SK-N-SH (cell line): ENCODE results near the gene ACAP1. TPM values are rescaled to one million over a fixed set of nuclear protein-coding genes. Genes with fewer than 3 reads are reported as not detected.

Experiments
- CTCF ChIA-PET: fragments of 300-600, 350-600 bp; formaldehyde crosslinking; extraction: SDS; loops from one replicate; lab custom pipeline; 2021; lab: Yijun Ruan, JAX
- POLR2A ChIA-PET: fragments of 350-600 bp; sonication (Branson Sonifier 250); formaldehyde crosslinking; extraction: SDS; loops from one replicate; lab custom pipeline; 2020; ENCODE audit warnings: antibody characterized with exemption, inconsistent platforms; lab: Yijun Ruan, JAX
- DNase-seq: peaks from one replicate; pipeline ENCODE4 v3.0.0; 2012
- H2AFZ ChIP-seq: fragments of 200-600 bp; sonication (generic); 2 replicates; pipeline ENCODE4 v1.8.1; 2016; ENCODE audit warnings: antibody characterized with exemption, mild to moderate bottlenecking, low read depth
- H3F3A ChIP-seq: fragments of 200-600 bp; sonication (generic); replicated peaks from 2 replicates; pipeline ENCODE3; 2016; ENCODE audit warnings: antibody characterized with exemption, mild to moderate bottlenecking; ENCODE audit not compliant: insufficient read depth
- H3K27ac ChIP-seq, 2 experiments: fragments of 200-500 bp in 1 of 2; fragments of 200-600 bp in 1 of 2; sonication (Bioruptor generic) in 1 of 2; sonication (generic), shearing (Covaris generic) in 1 of 2; 2 replicates each; pipeline versions ENCODE4 v1.5.1 to v1.6.1; 2014 to 2016; ENCODE audit warnings: low read depth in 2 of 2, inconsistent platforms in 1 of 2, low read length in 1 of 2, mild to moderate bottlenecking in 1 of 2, mixed read lengths in 1 of 2
- H3K27me3 ChIP-seq: fragments of 200-600 bp; sonication (generic), shearing (Covaris generic); 2 replicates; pipeline ENCODE4 v1.6.1; 2016; ENCODE audit warnings: mixed run types; ENCODE audit not compliant: insufficient read depth
- H3K36me3 ChIP-seq, 2 experiments: fragments of 200-500 bp in 1 of 2; fragments of 200-600 bp in 1 of 2; sonication (Bioruptor generic) in 1 of 2; sonication (generic) in 1 of 2; replicated peaks in 1 of 2; 2 replicates each; pipeline versions ENCODE3 to v1.5.1; 2014 to 2016; ENCODE audit warnings: low read length in 1 of 2, mild to moderate bottlenecking in 1 of 2; ENCODE audit not compliant: insufficient read depth in 2 of 2, control insufficient read depth in 1 of 2
- H3K4me1 ChIP-seq, 2 experiments: fragments of 200-500 bp in 1 of 2; fragments of 200-600 bp in 1 of 2; sonication (Bioruptor generic) in 1 of 2; sonication (generic), shearing (Covaris generic) in 1 of 2; 2 replicates each; pipeline versions ENCODE4 v1.5.1 to v1.6.1; 2014 to 2016; ENCODE audit warnings: low read depth in 1 of 2, low read length in 1 of 2, mixed run types in 1 of 2; ENCODE audit not compliant: insufficient read depth in 2 of 2, control insufficient read depth in 1 of 2
- H3K4me2 ChIP-seq: fragments of 200-600 bp; sonication (generic), shearing (Covaris generic); 2 replicates; pipeline ENCODE4 v1.6.1; 2017; ENCODE audit warnings: mixed run types
- H3K4me3 ChIP-seq, 2 experiments: fragments of 200-500 bp in 1 of 2; fragments of 200-600 bp in 1 of 2; sonication (Bioruptor generic) in 1 of 2; sonication (generic), shearing (Covaris generic) in 1 of 2; 2 replicates each; pipeline versions ENCODE4 v1.5.1 to v1.8.1; 2014 to 2016; ENCODE audit warnings: low read depth in 2 of 2, inconsistent platforms in 1 of 2, low read length in 1 of 2, mild to moderate bottlenecking in 1 of 2, mixed read lengths in 1 of 2, moderate library complexity in 1 of 2
- H3K79me2 ChIP-seq: fragments of 200-600 bp; sonication (generic); 2 replicates; pipeline ENCODE4 v1.8.1; 2017; ENCODE audit warnings: mild to moderate bottlenecking; ENCODE audit not compliant: insufficient read depth
- H3K9ac ChIP-seq: fragments of 200-600 bp; sonication (generic); 2 replicates; pipeline ENCODE4 v1.6.1; 2017; ENCODE audit warnings: mixed run types
- H3K9me2 ChIP-seq: fragments of 200-600 bp; sonication (generic); 2 replicates; pipeline ENCODE4 v1.6.1; 2017; ENCODE audit warnings: mixed run types
- H3K9me3 ChIP-seq: fragments of 200-600 bp; sonication (generic); 2 replicates; pipeline ENCODE4 v1.6.1; 2017; ENCODE audit warnings: mixed run types, mild to moderate bottlenecking, moderate library complexity
- H4K20me1 ChIP-seq: fragments of 200-600 bp; sonication (generic); 2 replicates; pipeline ENCODE4 v1.6.1; 2017; ENCODE audit warnings: mild to moderate bottlenecking, mixed run types; ENCODE audit not compliant: insufficient read depth
- CHD2 ChIP-seq: fragments of 150-350 bp; IDR thresholded peaks from 2 replicates; pipeline ENCODE4 v1.6.1; 2018; ENCODE audit warnings: low read length; ENCODE audit not compliant: partially characterized antibody
- ELF1 ChIP-seq: IDR thresholded peaks from 2 replicates; pipeline ENCODE4 v1.4.0; 2012
- EZH2phosphoT487 ChIP-seq: fragments of 200-600 bp; sonication (generic); IDR thresholded peaks from 2 replicates; pipeline ENCODE4 v1.6.1; 2017; ENCODE audit warnings: low read depth, mixed run types, mild to moderate bottlenecking, antibody characterized with exemption, moderate library complexity, borderline replicate concordance
- GABPA ChIP-seq: IDR thresholded peaks from 2 replicates; pipeline ENCODE4 v1.4.0; 2012; ENCODE audit warnings: low read depth, mild to moderate bottlenecking
- GATA2 ChIP-seq: sonication (generic); formaldehyde crosslinking; IDR thresholded peaks from 2 replicates; pipeline ENCODE4 v1.5.0; 2020; ENCODE audit warnings: mild to moderate bottlenecking, missing genetic modification reagents
- IRF3 ChIP-seq: fragments of 150-350 bp; IDR thresholded peaks from 2 replicates; pipeline ENCODE4 v1.6.1; 2016; ENCODE audit warnings: mild to moderate bottlenecking, low read depth, low read length
- MAX ChIP-seq: IDR thresholded peaks from 2 replicates; pipeline ENCODE4 v1.4.0; 2012; ENCODE audit warnings: low read depth
- NRF1 ChIP-seq: IDR thresholded peaks from 2 replicates; pipeline ENCODE4 v1.6.1; 2012; ENCODE audit warnings: low read depth, mild to moderate bottlenecking, low read length
- POLR2AphosphoS5 ChIP-seq: IDR thresholded peaks from 2 replicates; pipeline ENCODE4 v1.6.1; 2012; ENCODE audit warnings: low read depth, low read length
- SMC3 ChIP-seq: IDR thresholded peaks from 2 replicates; pipeline ENCODE4 v1.6.1; 2012; ENCODE audit warnings: low read depth, low read length, improper control_type of control experiment
- TCF12 ChIP-seq: IDR thresholded peaks from 2 replicates; pipeline ENCODE4 v1.4.0; 2012
- USF2 ChIP-seq: fragments of 150-350 bp; IDR thresholded peaks from 2 replicates; pipeline ENCODE4 v1.6.1; 2017; ENCODE audit warnings: antibody characterized with exemption, low read length, low read depth, borderline replicate concordance
- WGBS: methylation state at CpG from one replicate; pipeline ENCODE4 v1.1.6; 2017; ENCODE audit warnings: low lambda C conversion rate; 5-methylcytosine and 5-hydroxymethylcytosine counted together
- polyA plus RNA-seq, 3 experiments: library from polyadenylated mRNA; depleted of rRNA; stranded (reverse); fragments of >200 nt; gene quantifications; 2 replicates each; pipeline ENCODE4 v1.2.3, GENCODE V29; 2012
- TF ChIP-seq, protein P1 (sequence below): IDR thresholded peaks from 2 replicates; pipeline ENCODE4 v1.6.1; 2012; ENCODE audit warnings: mild to moderate bottlenecking, low read depth, low read length, moderate library complexity

The ACAP1 gene
- polyA plus RNA-seq, 1 of the 3 experiments (the other 2 are of a cell fraction), result 0.71 TPM

DNA sequence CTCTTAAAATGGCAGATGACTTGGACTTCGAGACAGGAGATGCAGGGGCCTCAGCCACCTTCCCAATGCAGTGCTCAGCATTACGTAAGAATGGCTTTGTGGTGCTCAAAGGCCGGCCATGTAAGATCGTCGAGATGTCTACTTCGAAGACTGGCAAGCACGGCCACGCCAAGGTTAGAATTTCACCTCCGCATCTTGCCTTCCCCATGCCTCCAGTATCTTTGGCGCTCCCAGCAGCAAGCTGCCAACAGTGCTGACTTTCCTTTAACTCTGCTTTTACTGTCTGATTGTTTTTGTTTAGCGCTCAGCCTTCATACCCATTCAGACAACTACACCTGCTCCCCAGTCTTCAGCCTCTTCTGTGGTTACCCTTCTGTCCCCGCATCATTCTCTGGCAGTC lies 26.7 kb upstream of the ACAP1 start:
- WGBS, result 73% methylated on average over 12 of the region's 12 CpGs

GRCh38 chr17:7311110-7311705 lies 25.1 kb upstream of the ACAP1 start:
- ChIA-PET POLR2A (interaction anchor here (0.9 kb wide), 1 partner anchor 90 kb away, joined by 3 read pairs; no protein-coding TSS in a partner anchor), CTCF (interaction anchor here (1.4 to 1.7 kb wide), 3 partner anchors 14 to 265 kb away, joined by 3 to 8 read pairs (median 4); no protein-coding TSS in a partner anchor)
- H3K79me2 ChIP-seq, result peaks cover 70% of the 10 kb centered on the region
- no peak for DNase-seq
- H3K27ac ChIP-seq, result no peak overlapping the region; a peak in 1 of 4 replicates
- H4K20me1 ChIP-seq, result peaks cover 62% of the 10 kb centered on the region
- no peaks in the 10 kb centered on the region for H3K9me3 ChIP-seq
- no peak overlapping the region for H2AFZ ChIP-seq
- H3K4me2 ChIP-seq, result 0 out of 2 replicates have a peak overlapping the region, but pooled peaks have one; percentile 90
- no peak overlapping the region for H3K9ac ChIP-seq
- H3K27me3 ChIP-seq, result no peaks in the 10 kb centered on the region
- peaks cover 23 to 49% of the 10 kb centered on the region in 2 experiments for H3K4me1 ChIP-seq
- TF ChIP-seq POLR2AphosphoS5 (no peak; the same call in 1 of the 2 replicates), NRF1 (no peak), GATA2 (CRISPR knock-in tag) (no peak), MAX (no peak)
- TF ChIP-seq, protein P1, sequence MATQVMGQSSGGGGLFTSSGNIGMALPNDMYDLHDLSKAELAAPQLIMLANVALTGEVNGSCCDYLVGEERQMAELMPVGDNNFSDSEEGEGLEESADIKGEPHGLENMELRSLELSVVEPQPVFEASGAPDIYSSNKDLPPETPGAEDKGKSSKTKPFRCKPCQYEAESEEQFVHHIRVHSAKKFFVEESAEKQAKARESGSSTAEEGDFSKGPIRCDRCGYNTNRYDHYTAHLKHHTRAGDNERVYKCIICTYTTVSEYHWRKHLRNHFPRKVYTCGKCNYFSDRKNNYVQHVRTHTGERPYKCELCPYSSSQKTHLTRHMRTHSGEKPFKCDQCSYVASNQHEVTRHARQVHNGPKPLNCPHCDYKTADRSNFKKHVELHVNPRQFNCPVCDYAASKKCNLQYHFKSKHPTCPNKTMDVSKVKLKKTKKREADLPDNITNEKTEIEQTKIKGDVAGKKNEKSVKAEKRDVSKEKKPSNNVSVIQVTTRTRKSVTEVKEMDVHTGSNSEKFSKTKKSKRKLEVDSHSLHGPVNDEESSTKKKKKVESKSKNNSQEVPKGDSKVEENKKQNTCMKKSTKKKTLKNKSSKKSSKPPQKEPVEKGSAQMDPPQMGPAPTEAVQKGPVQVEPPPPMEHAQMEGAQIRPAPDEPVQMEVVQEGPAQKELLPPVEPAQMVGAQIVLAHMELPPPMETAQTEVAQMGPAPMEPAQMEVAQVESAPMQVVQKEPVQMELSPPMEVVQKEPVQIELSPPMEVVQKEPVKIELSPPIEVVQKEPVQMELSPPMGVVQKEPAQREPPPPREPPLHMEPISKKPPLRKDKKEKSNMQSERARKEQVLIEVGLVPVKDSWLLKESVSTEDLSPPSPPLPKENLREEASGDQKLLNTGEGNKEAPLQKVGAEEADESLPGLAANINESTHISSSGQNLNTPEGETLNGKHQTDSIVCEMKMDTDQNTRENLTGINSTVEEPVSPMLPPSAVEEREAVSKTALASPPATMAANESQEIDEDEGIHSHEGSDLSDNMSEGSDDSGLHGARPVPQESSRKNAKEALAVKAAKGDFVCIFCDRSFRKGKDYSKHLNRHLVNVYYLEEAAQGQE, result no peak
- H3K9me2 ChIP-seq, result no peaks in the 10 kb centered on the region
- WGBS, result 85% methylated on average over 7 of the region's 7 CpGs
- H3K36me3 ChIP-seq, result peaks cover 42 to 53% of the 10 kb centered on the region in 2 experiments
- H3F3A ChIP-seq, result peaks cover 71% of the 10 kb centered on the region
- H3K4me3 ChIP-seq, result no peak overlapping the region

More for the DNA sequence above, 26.7 kb upstream of the ACAP1 start:
- ChIA-PET CTCF (interaction anchor here (0.6 to 2.6 kb wide), 6 partner anchors 13 to 602 kb away, joined by 3 to 7 read pairs (median 3); no protein-coding TSS in a partner anchor), POLR2A (interaction anchor here (0.7 to 1.2 kb wide), 4 partner anchors 10 to 90 kb away, joined by 3 to 6 read pairs (median 4); partner anchors contain the start of genes DLG4 and GABARAP)
- H3K9me2 ChIP-seq, result no peaks in the 10 kb centered on the region
- H3K36me3 ChIP-seq, result peaks cover 42 to 47% of the 10 kb centered on the region in 2 experiments
- no peak overlapping the region for H2AFZ ChIP-seq
- no peak for DNase-seq
- H3K79me2 ChIP-seq, result peaks cover 69% of the 10 kb centered on the region
- H3K4me1 ChIP-seq, result peaks cover 23 to 42% of the 10 kb centered on the region in 2 experiments
- H3F3A ChIP-seq, result peaks cover 67% of the 10 kb centered on the region
- H4K20me1 ChIP-seq, result peaks cover 62% of the 10 kb centered on the region
- peak overlapping the region in 1 of 2 experiments; percentile 91; a peak in 1 of 4 replicates for H3K27ac ChIP-seq
- peak overlapping the region; percentile 76 to 79 for H3K4me3 ChIP-seq
- peak overlapping the region; percentile 90 for H3K4me2 ChIP-seq
- TF ChIP-seq CHD2 (no peak), SMC3 (no peak), ELF1 (no peak), GABPA (no peak), GATA2 (CRISPR knock-in tag) (no peak), NRF1 (no peak), TCF12 (no peak), IRF3 (no peak), EZH2phosphoT487 (no peak), USF2 (no peak)
- peak overlapping the region; percentile 93; the same call in 1 of the 2 replicates for H3K9ac ChIP-seq
- H3K9me3 ChIP-seq, result no peaks in the 10 kb centered on the region
- no peaks in the 10 kb centered on the region for H3K27me3 ChIP-seq
